Neural crest cell (in vitro differentiated cells): ENCODE data around the gene PACSIN1. TPM values are rescaled to one million over a fixed set of nuclear protein-coding genes. Genes with fewer than 3 reads are reported as not detected.

Source experiments
- DNase-seq: peaks from one replicate; pipeline ENCODE4 v3.0.0; 2021; ENCODE audit warnings: low read depth, mixed read lengths, low spot score
- H3K27ac Mint-ChIP-seq: one replicate; pipeline ENCODE4 v1.8.0; 2021; ENCODE audit warnings: mild to moderate bottlenecking, mixed read lengths; ENCODE audit not compliant: unreplicated experiment
- H3K27me3 Mint-ChIP-seq: 2 replicates; pipeline ENCODE4 v1.8.0; 2021; ENCODE audit warnings: low read depth, mild to moderate bottlenecking, mixed read lengths
- H3K36me3 Mint-ChIP-seq: 2 replicates; pipeline ENCODE4 v1.8.0; 2021; ENCODE audit warnings: low read depth, mild to moderate bottlenecking, mixed read lengths
- H3K4me1 Mint-ChIP-seq: 2 replicates; pipeline ENCODE4 v1.8.0; 2021; ENCODE audit warnings: mixed read lengths
- H3K4me3 Mint-ChIP-seq: one replicate; pipeline ENCODE4 v1.8.0; 2021; ENCODE audit warnings: mild to moderate bottlenecking, mixed read lengths
- H3K9me3 Mint-ChIP-seq: 2 replicates; pipeline ENCODE4 v1.8.0; 2021; ENCODE audit warnings: mixed read lengths
- total RNA-seq: library from RNA; stranded (reverse); gene quantifications from 2 replicates; pipeline ENCODE4 v1.2.1, GENCODE V29; 2021
- TF ChIP-seq, protein P1 (sequence below): fragments of 200-600 bp; sonication (generic); conservative IDR thresholded peaks from 2 replicates; pipeline ENCODE4 v1.5.0; 2021; ENCODE audit warnings: antibody characterized with exemption, mild to moderate bottlenecking

PACSIN1 gene
- total RNA-seq, 1 donor from 2014 or later, result 0.44 TPM

DNA sequence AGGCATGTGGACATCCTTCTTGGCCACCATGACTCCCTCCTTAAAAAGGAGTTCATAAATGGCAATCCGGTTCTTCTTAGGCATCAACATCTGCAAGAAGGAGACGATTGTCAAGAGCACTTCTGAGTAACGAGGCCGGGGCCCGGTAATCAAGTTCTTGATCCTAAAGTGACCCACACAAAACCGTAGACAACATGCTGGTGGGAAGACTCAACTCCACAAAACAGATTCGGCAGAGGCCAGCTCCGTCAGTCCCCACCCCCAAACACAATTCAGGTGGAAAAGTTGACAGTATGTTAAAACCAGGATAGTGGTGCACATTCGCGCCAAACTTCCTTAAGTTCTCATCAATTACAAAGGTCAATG, 40.8 kb upstream of the PACSIN1 start:
- peak overlapping the region; percentile 100 for H3K4me3 Mint-ChIP-seq
- H3K36me3 Mint-ChIP-seq, result peaks cover 27% of the 10 kb centered on the region
- H3K9me3 Mint-ChIP-seq, result no peaks in the 10 kb centered on the region
- TF ChIP-seq, protein P1, sequence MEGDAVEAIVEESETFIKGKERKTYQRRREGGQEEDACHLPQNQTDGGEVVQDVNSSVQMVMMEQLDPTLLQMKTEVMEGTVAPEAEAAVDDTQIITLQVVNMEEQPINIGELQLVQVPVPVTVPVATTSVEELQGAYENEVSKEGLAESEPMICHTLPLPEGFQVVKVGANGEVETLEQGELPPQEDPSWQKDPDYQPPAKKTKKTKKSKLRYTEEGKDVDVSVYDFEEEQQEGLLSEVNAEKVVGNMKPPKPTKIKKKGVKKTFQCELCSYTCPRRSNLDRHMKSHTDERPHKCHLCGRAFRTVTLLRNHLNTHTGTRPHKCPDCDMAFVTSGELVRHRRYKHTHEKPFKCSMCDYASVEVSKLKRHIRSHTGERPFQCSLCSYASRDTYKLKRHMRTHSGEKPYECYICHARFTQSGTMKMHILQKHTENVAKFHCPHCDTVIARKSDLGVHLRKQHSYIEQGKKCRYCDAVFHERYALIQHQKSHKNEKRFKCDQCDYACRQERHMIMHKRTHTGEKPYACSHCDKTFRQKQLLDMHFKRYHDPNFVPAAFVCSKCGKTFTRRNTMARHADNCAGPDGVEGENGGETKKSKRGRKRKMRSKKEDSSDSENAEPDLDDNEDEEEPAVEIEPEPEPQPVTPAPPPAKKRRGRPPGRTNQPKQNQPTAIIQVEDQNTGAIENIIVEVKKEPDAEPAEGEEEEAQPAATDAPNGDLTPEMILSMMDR, result no peak
- H3K27ac Mint-ChIP-seq, result peak overlapping the region; percentile 100
- peaks cover 29% of the 10 kb centered on the region for H3K4me1 Mint-ChIP-seq
- DNase-seq, result no peak
- H3K27me3 Mint-ChIP-seq, result peaks cover 3% of the 10 kb centered on the region

GRCh38 chr6:34425498-34426410, 40.1 kb upstream of the PACSIN1 start, which contains the start of gene RPS10:
Gene RPS10, minus strand, starts transcription at chr6:34426069. Its CDS starts 848 bp downstream, at chr6:34425221.
- peaks cover 2% of the 10 kb centered on the region for H3K9me3 Mint-ChIP-seq
- peak within 1 kb of the TSS; percentile 100 for H3K4me3 Mint-ChIP-seq

DNA sequence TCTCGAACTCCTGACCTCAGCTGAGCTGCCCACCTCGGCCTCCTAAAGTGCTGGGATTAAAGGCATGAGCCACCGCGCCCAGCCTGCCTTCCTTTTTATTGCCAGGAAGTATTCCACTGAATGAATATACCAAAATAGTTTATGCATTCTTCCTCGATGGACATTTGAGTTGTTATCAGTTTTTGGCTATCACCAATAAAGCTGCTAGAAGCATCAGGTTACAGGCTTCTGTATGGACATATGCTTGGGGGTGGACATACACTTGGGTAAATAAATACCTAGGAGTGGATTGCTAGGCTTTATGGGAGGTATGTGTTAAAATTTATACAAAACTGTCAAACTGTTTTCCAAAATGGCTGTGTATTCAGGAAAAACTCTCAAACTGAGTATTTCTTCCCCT, 30.0 kb upstream of the PACSIN1 start:
- Mint-ChIP-seq H3K27me3 (no peaks in the 10 kb centered on the region), H3K9me3 (peaks cover 8% of the 10 kb centered on the region)

More at GRCh38 chr6:34425498-34426410, 40.1 kb upstream of the PACSIN1 start, which contains the start of gene RPS10:
- H3K4me1 Mint-ChIP-seq, result peaks cover 29% of the 10 kb centered on the region
- peak within 1 kb of the TSS; percentile 100 for H3K27ac Mint-ChIP-seq
- H3K36me3 Mint-ChIP-seq, result peaks cover 27% of the 10 kb centered on the region
- peaks cover 3% of the 10 kb centered on the region for H3K27me3 Mint-ChIP-seq
- TF ChIP-seq, protein P1, result peak; percentile 14
- peak; percentile 97 for DNase-seq

DNA sequence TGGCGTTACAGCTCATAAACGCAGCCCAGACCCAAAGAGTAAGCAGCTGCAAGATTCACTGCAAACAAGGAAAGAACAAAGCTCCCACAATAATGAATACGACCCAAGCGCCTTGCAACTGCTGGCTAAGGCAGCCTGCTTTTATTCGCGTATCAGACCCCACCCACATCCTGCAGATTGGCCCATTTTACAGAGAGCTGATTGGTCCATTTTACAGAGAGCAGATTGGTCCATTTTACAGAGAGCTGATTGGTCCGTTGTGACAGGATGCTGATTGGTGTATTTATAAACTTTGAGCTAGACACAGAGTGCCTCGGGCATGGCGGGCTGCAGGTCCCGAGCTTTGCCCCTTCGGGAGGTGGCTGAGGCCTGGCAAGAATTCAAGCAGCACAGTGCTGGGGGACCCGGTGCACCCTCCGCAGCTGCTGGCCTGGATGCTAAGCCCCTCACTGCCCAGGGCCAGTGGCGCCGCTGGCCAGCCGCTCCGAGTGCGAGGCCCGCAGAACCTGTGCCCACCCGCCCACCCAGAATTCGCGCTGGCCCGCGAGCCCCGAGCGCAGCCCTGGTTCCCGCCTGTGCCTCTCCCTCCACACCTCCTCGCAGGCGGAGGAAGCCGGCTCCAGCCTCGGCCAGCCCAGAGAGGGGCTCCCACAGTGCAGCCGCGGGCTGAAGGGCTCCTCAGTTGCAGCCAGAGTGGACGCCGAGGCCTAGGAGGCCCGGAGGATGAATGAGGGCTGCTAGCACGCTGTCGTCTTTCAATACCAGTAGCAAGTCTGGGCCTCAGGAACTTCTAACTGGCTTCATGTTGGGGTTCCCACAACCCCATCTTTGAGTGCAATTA, 28.9 kb upstream of the PACSIN1 start:
- no peaks in the 10 kb centered on the region for H3K27me3 Mint-ChIP-seq
- no peak for DNase-seq
- no peak overlapping the region for H3K27ac Mint-ChIP-seq
- peaks cover 4% of the 10 kb centered on the region for H3K4me1 Mint-ChIP-seq
- H3K36me3 Mint-ChIP-seq, result peaks cover 6% of the 10 kb centered on the region
- H3K9me3 Mint-ChIP-seq, result peaks cover 8% of the 10 kb centered on the region
- no peak overlapping the region for H3K4me3 Mint-ChIP-seq
- TF ChIP-seq, protein P1, result no peak

More for the DNA sequence above, 30.0 kb upstream of the PACSIN1 start:
- Mint-ChIP-seq H3K4me1 (no peaks in the 10 kb centered on the region), H3K4me3 (no peak overlapping the region), H3K27ac (no peak overlapping the region), H3K36me3 (peaks cover 6% of the 10 kb centered on the region)
- TF ChIP-seq, protein P1, result no peak
- no peak for DNase-seq

- H3K27me3 Mint-ChIP-seq, result no peaks in the 10 kb centered on the region
- TF ChIP-seq, protein P1, result no peak
- no peak overlapping the region for H3K27ac Mint-ChIP-seq
- peaks cover 8% of the 10 kb centered on the region for H3K9me3 Mint-ChIP-seq
- no peak overlapping the region for H3K4me3 Mint-ChIP-seq
- DNase-seq, result no peak
- peaks cover 4% of the 10 kb centered on the region for H3K4me1 Mint-ChIP-seq
- peaks cover 6% of the 10 kb centered on the region for H3K36me3 Mint-ChIP-seq
Measured at GRCh38 chr6:34437644-34437970, 28.3 kb upstream of the PACSIN1 start.
